ENCODE measurements around the gene ATG16L1.
A peak's percentile ranks its signal among the peaks of the same experiment; 100 is the strongest.
"Not testable (repeated sequence)": the region's sequence is repeated elsewhere in the genome, so short reads cannot be mapped to it uniquely, and the experiment has no call there.

Gene ATG16L1

DNA sequence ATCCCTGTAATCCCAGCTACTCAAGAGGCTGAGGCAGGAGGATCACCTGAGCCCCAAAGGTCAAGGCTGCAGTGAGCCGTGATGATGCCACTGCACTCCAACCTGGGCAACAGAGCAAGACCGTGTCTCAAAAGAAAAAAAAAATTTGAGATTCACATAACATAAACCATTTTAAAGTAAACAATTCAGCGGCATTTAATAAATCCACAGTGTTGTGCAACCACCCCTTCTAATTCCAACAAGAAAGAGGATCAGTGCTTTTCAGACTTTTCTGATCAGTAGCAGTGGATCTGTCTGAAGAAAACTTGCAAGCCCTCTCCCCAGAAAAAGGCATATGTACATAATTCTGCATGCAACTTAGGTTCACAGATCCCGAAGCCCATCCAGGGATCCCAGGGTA is 48.9 kb downstream of the ATG16L1 start:
- DNase-seq: no peak

DNA sequence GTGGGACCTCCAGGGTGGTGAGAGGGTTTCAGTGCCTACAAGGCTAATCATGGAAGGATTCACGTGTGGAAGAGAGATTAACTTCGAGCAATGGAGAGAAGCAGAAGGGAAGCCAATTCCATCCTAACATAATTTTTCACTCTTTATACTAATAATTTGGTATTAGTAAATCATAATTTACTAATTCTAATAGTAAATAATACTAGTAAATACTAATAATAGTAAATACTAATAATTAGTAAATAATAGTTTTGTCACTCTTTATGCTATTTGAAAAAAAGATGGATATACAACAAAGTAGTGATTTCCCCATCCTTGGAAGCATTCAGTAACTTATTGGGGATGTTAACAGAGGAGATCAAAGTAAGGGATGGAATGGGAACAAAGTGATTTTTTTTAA is 49.8 kb downstream of the ATG16L1 start:
- no peak for DNase-seq

DNA sequence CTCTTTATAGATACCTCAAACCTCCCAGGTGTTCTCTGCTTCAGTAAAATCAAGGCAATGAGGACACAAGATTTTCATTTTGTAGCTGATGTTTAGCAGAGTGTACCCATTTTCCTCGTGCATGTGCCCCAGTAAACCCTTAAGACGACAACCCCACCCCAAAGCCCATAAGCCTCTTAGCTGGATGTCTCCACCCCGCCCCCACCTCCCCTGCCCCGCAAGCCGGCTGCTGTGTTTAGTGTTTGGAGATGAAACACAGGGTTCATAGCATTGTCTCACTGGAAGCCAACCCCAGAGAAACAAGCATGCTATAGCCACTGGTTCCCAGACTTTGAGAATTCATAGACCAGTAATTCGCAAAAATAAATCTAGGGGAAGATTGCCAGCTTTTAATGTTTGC is 50.3 kb downstream of the ATG16L1 start:
- DNase-seq: no peak

DNA sequence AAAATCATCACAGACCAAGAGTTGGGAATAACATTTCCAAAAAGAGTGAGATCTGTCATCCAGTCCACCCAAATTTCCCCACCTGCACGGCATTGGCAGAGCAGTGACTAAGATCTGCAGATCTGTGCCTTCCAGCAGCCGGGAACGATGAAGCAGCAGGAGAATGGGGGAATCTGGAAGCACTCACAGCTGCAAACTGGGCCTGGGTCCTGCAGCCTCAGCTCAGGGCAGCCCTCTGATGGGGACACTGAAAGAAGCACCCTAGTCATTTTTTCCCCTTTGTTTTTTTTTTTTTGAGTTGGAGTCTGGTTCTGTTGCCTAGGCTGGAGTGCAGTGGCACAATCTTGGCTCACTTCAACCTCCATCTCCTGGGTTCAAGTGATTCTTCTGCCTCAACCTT is 51.8 kb downstream of the ATG16L1 start:
- no peak for DNase-seq

DNA sequence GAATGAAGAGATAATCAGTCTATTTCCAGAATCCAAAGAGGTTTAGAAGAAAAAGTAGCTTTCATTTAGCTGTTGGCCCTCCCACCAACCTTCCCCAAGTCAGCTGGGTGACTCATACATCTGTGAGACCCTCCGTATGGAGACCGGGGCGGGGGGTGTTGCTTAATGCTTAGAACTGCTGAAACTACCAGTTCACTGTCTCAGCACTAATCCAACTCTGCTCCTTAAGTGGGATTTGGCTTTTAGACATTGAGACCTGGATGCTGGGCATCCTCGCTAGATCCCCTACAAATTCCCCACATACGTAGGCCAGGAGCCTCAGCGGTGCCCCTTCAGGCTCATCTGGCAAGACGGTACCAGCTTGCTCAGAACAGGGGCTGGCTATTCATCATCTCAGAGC is 56.1 kb downstream of the ATG16L1 start, which contains the start of gene SAG:
Gene SAG (plus strand): TSS at position 252 of the 400 bp plus-strand sequence. CDS start 1,374 bp downstream, outside the sequence.
- no peak for DNase-seq

DNA sequence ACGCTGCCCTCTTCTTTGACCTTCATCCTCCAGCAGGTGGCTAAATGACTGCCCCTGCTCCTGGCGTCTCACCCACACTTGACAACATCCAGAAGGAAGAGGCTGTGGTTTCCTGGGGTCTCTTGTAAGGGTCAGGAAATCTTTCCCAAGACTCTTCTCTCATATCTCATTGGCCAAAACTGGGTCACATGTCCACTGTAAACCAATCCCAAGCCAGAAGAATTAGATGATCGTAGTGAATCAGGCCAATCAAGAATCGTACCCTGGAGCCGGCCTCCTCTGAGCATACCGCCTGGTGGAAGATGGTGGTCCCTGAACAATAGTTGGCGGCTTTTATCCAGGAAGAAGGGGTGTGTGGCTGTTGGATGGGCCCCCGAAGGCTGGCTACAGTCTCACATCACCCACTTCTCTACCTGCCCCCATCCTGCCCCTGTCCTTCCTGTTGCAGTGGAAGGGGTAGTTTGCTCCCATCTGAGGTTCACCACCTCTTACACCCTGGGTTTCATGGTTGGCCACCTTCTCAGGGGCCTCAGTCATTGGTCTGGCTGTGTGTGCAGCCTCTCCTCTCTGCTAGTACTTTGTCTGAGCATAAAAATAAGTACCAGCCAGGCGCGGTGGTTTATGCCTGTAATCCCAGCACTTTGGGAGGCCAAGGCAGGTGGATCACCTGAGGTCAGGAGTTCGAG is 59.9 kb downstream of the ATG16L1 start:
- no peak for DNase-seq

DNA sequence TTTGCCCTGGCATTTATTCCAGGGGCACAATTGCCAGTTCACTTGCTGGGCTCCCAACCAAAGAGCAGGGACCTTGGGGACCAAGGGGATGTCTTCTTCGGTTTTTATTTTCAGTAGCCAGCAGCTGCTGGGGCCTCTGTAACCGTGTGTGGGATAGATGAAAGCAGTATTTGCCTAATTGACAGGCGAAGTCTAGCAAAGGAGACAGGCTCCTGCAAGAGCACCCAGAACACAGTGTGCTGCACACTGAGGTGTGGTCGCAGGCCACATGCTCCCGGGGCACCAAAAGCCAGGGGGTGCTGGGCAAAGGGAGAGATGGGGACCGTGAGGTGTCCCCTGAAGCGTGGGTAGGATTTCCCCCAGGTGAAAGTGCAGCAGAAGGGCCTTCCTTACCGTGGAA is 61.4 kb downstream of the ATG16L1 start:
- no peak for DNase-seq

DNA sequence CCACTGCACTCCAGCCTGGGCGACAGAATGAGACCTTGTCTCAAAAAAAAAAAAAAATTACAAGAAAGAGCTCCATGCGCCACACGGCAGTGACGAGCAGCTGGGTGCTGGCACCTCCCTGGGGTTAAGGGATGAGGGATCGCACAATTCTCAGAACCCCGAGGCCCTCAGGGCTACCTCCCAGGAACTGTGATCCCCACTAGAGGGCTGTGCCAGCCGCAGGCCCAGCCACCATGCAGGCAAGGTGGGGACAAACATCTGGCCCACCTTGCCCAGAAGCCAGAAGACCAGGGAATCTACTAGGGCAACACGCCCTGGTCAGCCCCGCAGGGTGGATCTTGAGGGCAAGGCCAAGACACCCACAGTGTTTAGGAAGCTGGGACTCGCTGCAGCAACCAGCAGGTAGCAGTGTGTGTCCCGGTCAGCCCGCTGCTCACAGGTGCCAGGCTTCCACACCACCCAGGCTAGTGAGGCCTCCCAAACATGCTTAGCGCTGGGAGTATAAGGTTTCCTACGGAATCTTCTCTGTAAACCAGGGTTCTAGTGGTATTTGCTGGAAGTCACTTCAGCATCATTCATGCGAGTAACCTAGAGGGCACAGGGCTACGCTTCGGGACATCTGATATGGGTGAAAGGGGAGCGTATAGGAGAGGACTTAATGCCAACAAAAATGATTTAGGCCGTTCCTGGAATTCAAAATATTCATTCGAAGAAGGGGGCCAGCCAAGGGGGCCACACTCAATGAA is 62.9 kb downstream of the ATG16L1 start:
- DNase-seq: no peak

DNA sequence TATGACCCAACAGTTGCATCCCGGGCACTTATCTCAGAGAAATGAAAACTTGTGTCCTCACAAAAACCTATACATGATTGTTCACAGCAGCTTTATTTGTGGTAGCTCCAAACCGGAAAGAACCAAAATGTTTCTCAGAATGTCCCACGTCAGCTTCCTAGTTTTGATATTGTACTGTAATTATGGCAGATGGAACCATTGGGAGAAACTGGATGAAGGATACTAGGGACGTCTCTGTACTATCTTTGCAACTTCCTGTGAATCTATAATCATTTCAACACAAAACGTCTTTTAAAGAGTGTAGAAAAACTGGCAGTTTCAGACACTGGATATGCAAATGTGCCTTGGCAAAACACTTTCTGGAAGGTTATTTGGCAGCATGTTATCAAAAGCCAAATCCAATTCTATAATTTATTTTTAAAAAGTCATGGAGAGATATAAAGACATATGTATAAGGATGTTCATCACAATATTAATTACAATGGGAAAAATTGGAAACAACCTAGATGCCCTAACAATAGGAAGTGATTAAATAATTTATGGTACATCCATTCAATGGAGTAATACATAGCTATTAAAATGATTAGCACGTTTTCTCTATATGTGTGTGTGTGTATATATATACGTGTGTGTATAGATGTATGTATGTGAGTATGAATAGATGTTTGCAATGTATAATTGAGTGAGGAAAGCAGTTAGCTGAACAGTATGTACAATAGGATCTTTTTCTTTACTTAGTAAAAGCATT is 65.9 kb downstream of the ATG16L1 start:
- DNase-seq: no peak

DNA sequence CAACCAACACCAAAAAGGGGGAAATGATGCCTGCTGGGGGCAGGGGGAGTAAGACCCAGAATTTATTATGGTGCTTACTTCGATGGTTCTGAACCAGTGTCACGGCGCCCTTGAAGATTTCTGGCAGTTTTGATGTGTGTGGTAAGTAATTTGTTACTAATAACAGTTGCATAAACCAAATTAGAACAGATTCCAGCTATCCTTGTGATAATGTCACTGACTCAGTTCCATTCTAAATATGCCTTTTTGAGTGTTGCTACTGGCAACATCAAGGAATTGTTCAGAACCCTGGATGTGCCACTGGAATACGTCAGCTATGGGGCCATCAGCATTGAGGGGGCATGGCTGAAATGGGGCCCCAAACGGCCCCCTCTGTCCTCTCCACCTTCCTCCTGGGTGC is 67.8 kb downstream of the ATG16L1 start:
- DNase-seq: no peak

DNA sequence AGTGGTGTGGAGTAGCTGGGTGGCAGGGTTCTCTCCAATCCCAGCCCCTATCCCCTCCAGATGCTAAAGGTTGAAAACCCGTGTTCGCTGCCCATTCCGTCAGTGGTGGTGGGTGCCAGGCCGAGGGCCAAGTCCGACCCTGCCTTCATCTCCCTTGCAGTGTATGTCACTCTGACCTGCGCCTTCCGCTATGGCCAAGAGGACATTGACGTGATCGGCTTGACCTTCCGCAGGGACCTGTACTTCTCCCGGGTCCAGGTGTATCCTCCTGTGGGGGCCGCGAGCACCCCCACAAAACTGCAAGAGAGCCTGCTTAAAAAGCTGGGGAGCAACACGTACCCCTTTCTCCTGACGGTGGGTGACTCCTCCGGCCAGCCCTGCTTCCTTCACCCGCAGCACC is 69.0 kb downstream of the ATG16L1 start:
- no peak for DNase-seq

DNA sequence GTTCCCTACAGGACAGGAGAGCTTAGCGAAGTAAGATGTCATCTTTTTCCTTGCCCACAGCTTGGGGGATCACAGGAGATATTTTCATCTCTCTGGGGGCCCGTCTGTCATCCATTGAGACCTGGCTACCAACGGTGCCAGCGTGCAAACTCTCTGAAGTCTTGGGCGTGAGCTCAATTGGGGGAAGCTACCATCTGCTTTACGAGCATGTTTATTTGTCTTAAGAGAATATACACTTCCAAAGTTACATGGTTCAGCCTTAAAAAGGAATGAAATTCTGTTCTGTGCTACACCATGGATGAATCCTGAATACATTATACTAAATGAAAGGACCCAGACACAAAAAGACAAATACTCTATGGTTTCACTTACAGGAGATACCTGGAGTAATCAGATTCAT is 69.7 kb downstream of the ATG16L1 start:
- no peak for DNase-seq

DNA sequence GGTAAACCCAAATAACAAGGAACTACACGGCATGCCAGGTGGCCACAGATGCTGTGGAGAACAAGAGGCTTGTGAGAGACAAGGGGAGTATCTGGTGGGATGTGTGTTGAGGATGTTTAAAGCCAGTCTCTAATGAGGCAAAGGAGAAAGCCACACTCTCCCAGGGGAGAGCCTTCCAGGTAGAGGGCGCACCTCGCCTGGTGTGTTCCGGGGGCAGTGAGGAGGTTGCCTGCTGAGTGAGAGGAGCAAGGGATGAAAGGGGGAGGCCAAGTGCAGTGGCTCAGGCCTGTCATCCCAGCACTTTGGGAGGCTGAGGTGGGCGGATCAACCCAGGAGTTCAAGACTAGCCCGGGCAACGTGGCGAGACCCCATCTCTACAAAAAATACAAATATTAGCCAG is 72.4 kb downstream of the ATG16L1 start:
- DNase-seq: no peak

DNA sequence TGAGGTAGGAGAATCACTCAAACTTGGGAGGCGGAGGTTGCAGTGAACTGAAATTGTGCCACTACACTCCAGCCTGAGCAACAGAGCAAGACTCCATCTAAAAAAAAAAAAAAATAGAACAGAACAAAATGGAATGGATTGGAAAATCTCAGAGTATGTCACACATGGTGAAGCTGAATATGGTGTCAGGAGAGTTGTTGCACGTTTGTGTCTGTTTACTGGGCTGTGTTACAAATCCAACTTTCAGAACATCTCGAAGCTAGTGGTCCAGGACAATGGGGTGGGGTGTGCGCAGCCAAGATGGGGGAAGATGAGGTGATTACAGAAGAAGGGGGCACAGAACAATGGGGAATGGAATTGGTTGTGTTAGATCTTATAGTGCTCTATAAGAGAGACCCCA is 73.8 kb downstream of the ATG16L1 start:
- DNase-seq: no peak

DNA sequence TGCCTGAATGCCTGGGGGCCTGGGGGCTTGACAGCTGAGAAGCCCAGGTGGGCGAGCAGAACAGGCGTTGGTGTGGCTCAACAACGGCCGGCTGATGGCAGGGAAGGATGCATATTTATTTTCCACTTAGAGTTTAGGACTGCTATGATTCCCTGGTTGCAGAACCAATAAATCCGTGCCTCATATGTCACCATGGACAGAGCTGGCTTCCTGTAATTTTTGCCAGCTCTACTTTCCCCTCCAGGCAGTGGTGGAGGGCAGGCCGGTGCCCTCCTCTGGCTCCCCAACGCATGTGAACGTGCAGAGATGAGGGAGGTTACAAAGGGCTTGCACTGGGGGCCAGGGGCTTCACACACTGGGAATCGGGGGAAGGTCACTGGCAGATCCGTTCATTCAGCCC is 74.3 kb downstream of the ATG16L1 start:
- DNase-seq: no peak

DNA sequence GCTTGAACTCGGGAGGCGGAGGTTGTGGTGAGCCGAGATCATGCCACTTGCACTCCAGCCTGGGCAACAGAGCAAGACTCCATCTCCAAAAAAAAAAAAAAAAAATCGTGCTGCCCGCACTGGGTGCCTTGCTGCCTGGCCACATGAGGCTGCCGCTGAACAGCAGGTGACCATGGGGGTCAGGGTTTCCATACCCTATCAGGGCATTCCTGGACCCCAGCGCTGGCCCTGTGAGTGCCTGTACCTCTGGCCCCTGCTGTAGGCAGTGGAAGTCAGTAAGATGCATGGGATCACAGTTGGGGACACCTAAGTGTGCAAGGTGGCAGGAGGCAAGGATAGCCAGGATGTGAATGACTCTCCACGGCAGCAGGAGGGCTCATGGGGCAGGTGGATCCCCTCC is 75.0 kb downstream of the ATG16L1 start:
- no peak for DNase-seq

DNA sequence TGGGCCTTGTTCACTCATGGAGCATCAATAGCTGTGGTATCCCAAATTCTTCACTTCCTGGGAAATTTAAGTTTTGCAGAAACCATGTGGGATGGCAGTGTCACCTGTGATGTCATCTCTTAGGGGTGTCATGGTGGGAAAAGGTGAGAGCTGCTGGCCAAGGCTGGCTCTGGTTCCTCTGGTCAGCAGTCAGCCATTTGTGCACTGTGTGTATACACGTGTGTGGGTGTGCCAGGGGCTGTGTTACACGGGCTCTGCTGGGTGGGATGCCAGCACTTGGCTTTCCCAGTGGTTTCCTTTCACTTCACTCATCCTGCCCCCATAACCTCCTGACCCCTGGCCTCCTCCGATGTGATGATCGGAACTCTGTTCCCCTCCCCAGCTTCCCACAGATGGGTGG is 77.4 kb downstream of the ATG16L1 start:
- no peak for DNase-seq

DNA sequence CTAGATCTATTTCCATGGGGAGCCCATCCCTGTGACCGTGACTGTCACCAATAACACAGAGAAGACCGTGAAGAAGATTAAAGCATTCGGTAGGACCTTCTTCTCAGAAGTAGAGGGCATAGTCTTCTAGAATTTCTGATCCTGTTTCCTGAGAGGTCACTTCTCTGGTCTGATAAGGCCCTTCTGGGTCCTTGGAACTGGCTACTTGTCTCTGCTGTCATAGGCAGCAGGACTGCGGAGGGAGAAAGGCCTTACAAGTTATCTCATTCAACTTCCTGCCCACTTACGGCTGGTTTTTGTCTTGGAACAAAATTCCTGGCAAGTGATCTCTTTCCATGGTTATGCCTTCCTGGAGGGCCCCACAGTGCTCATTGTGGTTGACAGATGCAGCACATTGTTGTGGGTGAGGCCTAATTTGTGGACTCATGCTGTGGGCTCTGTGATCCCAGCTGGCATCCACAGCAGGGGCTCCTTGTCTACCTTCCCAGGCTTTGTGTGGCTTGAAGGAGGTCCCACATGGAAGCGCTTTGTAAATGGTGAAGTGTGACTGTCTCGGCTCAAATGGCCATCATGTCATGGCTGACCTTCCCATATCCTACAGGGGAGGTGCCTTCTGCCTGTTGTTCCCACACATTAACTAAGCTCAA is 78.1 kb downstream of the ATG16L1 start:
- peak; percentile 42 to 62 for DNase-seq

DNA sequence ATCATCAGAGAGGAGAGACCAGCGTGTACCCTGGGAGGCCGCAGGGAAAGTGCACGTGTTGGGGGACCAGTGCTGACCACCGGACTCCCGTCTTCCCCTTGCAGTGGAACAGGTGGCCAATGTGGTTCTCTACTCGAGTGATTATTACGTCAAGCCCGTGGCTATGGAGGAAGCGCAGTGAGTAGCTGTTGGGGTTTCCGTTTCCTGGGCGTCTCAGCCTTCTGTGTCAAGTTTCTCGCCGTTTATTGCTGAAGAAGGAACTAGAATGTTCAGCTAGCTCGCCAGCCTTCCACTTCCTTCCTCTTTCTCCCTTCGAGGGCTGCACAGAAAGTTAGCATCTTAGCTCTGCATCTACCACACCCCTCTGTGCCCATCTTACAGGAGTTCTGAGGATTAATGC is 80.1 kb downstream of the ATG16L1 start:
- no peak for DNase-seq

DNA sequence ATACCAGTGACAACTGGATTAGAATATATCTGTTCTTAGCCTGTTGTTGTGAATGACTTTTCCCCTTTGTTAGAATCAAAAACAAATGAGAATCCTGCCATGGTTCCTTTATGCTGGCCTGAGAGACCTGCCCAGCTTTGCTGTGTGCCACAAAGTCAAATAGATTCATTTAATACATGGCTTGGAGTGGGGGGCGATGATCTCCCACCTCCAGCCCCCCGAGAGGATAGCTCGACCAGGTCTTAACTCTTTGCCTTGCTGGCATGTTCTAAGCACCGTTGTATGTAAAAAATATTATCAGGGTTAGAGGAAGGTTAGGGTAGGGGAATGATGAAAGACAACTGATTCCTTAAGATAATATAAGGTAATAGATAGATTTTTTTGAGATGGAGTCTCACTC is 80.7 kb downstream of the ATG16L1 start:
- DNase-seq: no peak

DNA sequence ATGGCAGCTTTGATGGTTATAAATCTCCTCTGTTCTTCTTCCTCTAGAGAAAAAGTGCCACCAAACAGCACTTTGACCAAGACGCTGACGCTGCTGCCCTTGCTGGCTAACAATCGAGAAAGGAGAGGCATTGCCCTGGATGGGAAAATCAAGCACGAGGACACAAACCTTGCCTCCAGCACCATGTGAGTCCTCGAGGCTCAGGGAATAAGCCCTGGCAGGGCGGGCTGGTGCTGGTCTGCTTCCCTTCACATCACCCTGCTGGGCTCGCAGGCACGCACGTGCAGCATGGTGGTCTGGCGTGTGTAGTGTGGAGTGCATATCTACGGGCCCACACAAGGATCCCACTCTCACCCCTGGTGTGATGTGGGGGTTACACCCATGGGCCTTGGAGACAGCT is 83.4 kb downstream of the ATG16L1 start:
- no peak for DNase-seq

DNA sequence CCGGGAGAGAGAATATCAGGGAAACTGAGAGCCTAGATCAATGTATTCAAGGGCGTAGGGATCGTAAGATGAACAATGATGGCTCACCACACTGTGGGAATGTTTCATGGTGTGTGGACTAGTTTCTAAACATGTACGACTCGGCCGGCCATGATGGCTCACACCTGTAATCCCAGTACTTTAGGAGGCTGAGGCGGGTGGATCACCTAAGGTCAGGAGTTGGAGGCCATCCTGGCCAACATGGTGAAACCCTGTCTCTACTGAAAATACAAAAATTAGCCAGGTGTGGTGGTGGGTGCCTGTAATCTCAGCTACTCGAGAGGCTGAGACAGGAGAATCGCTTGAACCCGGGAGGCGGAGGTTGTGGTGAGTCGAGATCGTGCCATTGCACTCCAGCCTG is 84.6 kb downstream of the ATG16L1 start:
- DNase-seq: not testable (repeated sequence)

DNA sequence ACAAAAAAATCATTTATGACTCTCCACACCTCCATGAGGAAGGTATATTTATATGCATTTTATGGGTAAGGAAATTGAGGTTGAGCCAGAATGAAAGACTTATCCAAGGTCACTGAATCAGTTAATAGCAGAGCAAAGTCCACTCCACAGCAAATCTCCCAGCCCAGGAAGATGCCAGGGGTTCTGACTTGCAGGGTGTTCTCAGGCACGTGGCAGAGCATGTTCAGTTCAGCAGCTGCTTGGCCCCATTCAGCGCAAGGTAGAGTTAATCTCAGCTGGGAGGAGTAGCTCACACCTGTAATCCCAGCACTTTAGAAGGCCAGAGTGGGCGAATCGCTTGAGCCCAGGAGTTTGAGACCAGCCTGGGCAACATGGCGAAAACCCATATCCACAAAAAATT is 85.1 kb downstream of the ATG16L1 start:
- DNase-seq: no peak

DNA sequence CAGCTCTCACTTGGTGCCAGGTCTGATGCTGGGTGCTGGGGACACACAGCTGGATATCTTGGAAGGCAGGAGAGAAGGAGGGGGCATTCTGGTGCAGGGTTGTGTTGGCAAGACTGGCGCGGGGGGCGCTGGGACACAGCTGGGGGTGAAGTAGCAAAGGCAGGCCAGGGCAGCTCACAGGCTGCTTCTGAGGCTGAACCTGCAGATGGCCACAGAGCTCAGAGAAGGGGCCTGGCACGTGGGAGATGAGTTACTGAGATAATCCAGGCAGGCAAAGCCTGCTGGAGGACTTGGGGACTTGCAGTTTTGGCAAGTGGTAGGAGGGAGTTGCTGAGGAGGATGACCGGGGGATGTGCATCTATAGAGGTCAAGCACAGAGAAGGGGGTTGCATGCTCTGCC is 86.6 kb downstream of the ATG16L1 start:
- DNase-seq: no peak

Data from NCI-H1930 (cell line).